B cell (primary cell): ENCODE measurements around the gene FGFR3. TPM values are rescaled to one million over a fixed set of nuclear protein-coding genes. Genes with fewer than 3 reads are reported as not detected.

Experiments
- ATAC-seq: fragments of 200-7000 bp; cut with Tn5 transposase; one replicate; pipeline ENCODE4 v1.10.0; 2021; ENCODE audit warnings: low read depth, mild to moderate bottlenecking, moderate number of reproducible peaks, moderate library complexity
- CTCF ChIA-PET: fragments of 350-600 bp; sonication (Branson Sonifier 250); formaldehyde crosslinking; loops from one replicate; lab custom pipeline; 2021; ENCODE audit warnings: antibody characterized with exemption, inconsistent platforms; lab: Charles Lee
- POLR2A ChIA-PET: fragments of 350-600 bp; sonication (Branson Sonifier 250); formaldehyde crosslinking; loops from one replicate; lab custom pipeline; 2021; ENCODE audit warnings: antibody characterized with exemption; lab: Charles Lee
- DNase-seq: peaks from one replicate; pipeline ENCODE4 v3.0.0; 2013
- H2AFZ ChIP-seq: 2 replicates; pipeline ENCODE4 v1.6.1; 2012; ENCODE audit warnings: mild to moderate bottlenecking, low read depth, low read length; ENCODE audit not compliant: insufficient read depth, poor library complexity, severe bottlenecking
- H3K27ac ChIP-seq, 2 donors: 1 replicate in 1 of 2; 2 replicates in 1 of 2; pipeline ENCODE4 v1.5.1; 2012 to 2013; ENCODE audit warnings: low read length in 2 of 2, mild to moderate bottlenecking in 2 of 2, moderate library complexity in 1 of 2
- H3K27me3 ChIP-seq, 4 experiments: fragments of 200-600 bp in 1 of 4; sonication (generic) in 1 of 4; replicated peaks in 1 of 4; 1 replicate in 2 of 4; 2 replicates in 2 of 4; pipeline versions ENCODE4 v1.6.1 to v1.7.0; 2013 to 2016; ENCODE audit warnings: low read length in 3 of 4, mild to moderate bottlenecking in 2 of 4, mixed read lengths in 1 of 4, moderate library complexity in 1 of 4; ENCODE audit not compliant: insufficient read depth in 4 of 4, control insufficient read depth in 3 of 4; ENCODE audit errors: control extremely low read depth in 1 of 4
- H3K36me3 ChIP-seq, 2 experiments: replicated peaks in 1 of 2; 1 replicate in 1 of 2; 2 replicates in 1 of 2; pipeline versions ENCODE4 v1.6.1 to v1.7.1; 2013; ENCODE audit warnings: low read length in 1 of 2; ENCODE audit not compliant: insufficient read depth in 2 of 2, control insufficient read depth in 1 of 2; ENCODE audit errors: control extremely low read depth in 1 of 2, extremely low read depth in 1 of 2
- H3K4me1 ChIP-seq, 2 donors: fragments of 200-600 bp in 1 of 2; sonication (generic) in 1 of 2; 1 replicate in 1 of 2; 2 replicates in 1 of 2; pipeline versions ENCODE4 v1.5.1 to v1.6.1; 2013 to 2017; ENCODE audit warnings: low read length in 2 of 2; ENCODE audit not compliant: control insufficient read depth in 2 of 2, insufficient read depth in 2 of 2
- H3K4me2 ChIP-seq: replicated peaks from 2 replicates; pipeline ENCODE3; 2012; ENCODE audit warnings: mild to moderate bottlenecking, low read depth, low read length; ENCODE audit not compliant: poor library complexity, severe bottlenecking
- H3K4me3 ChIP-seq, 5 experiments: fragments of 200-600 bp in 1 of 5; sonication (generic) in 1 of 5; 1 replicate in 3 of 5; 2 replicates in 2 of 5; pipeline versions ENCODE4 v1.5.1 to v1.7.0; 2011 to 2016; ENCODE audit warnings: low read length in 4 of 5, mild to moderate bottlenecking in 4 of 5, low read depth in 2 of 5, control low read depth in 1 of 5, moderate library complexity in 1 of 5; ENCODE audit not compliant: insufficient read depth in 1 of 5; ENCODE audit errors: control extremely low read depth in 1 of 5, extremely low read depth in 1 of 5
- H3K79me2 ChIP-seq: fragments of 200-600 bp; sonication (generic); one replicate; pipeline ENCODE4 v1.6.0; 2016; ENCODE audit warnings: low read length; ENCODE audit not compliant: control insufficient read depth, insufficient read depth
- H3K9ac ChIP-seq: fragments of 200-600 bp; sonication (generic); 2 replicates; pipeline ENCODE4 v1.6.1; 2017; ENCODE audit warnings: mild to moderate bottlenecking, low read length, moderate library complexity
- H3K9me3 ChIP-seq, 3 donors: one replicate each; pipeline versions ENCODE4 v1.6.1 to v1.7.1; 2013; ENCODE audit warnings: low read length in 2 of 3; ENCODE audit not compliant: control insufficient read depth in 2 of 3, insufficient read depth in 1 of 3; ENCODE audit errors: control extremely low read depth in 1 of 3
- H4K20me1 ChIP-seq: 2 replicates; pipeline ENCODE4 v1.6.0; 2012; ENCODE audit warnings: mild to moderate bottlenecking, low read length; ENCODE audit not compliant: insufficient read depth, control insufficient read depth, poor library complexity, severe bottlenecking
- H3K27ac Mint-ChIP-seq: one replicate; pipeline ENCODE4 v1.8.0; 2021; ENCODE audit warnings: mixed read lengths
- H3K27me3 Mint-ChIP-seq: one replicate; pipeline ENCODE4 v1.8.0; 2021; ENCODE audit warnings: mixed read lengths
- H3K4me1 Mint-ChIP-seq: one replicate; pipeline ENCODE4 v1.8.0; 2021; ENCODE audit warnings: mixed read lengths
- H3K4me3 Mint-ChIP-seq: one replicate; pipeline ENCODE4 v1.8.0; 2021; ENCODE audit warnings: mixed read lengths
- H3K9me3 Mint-ChIP-seq: one replicate; pipeline ENCODE4 v1.8.0; 2022; ENCODE audit warnings: mixed read lengths; ENCODE audit not compliant: insufficient read depth
- CTCF ChIP-seq: fragments of 200-600 bp; IDR thresholded peaks from one replicate; pipeline ENCODE4 v1.8.0; 2022; ENCODE audit warnings: antibody characterized with exemption, mild to moderate bottlenecking
- EZH2 ChIP-seq: IDR thresholded peaks from 2 replicates; pipeline ENCODE4 v1.6.1; 2012; ENCODE audit warnings: borderline replicate concordance, low read depth, mild to moderate bottlenecking, moderate library complexity, low read length; ENCODE audit not compliant: insufficient read depth, poor library complexity, severe bottlenecking
- WGBS: methylation state at CpG from one replicate; pipeline ENCODE4 v1.1.5; 2013; ENCODE audit warnings: missing lambda C conversion rate; ENCODE audit not compliant: insufficient coverage; 5-methylcytosine and 5-hydroxymethylcytosine counted together
- intact Hi-C: fragments of 100-400 bp; cut with micrococcal nuclease; formaldehyde crosslinking; loops from one replicate; pipeline ENCODE4 v1.10.0; 2022
- polyA plus RNA-seq: library from polyadenylated mRNA; depleted of rRNA; stranded (reverse); fragments of >200 nt; gene quantifications from 2 replicates; pipeline ENCODE4 v1.2.3, GENCODE V29; 2012
- total RNA-seq, 2 donors: library from RNA; stranded (reverse); fragments of 120-200 nt in 1 of 2; gene quantifications; 1 replicate in 1 of 2; 2 replicates in 1 of 2; pipeline versions ENCODE4 v1.2.3 to v1.2.4, GENCODE V29; 2013 to 2022

Gene FGFR3
- total and polyA plus RNA-seq, 2 donors (not counting 1 experiment from before 2014, with no cell fraction given): not detected

GRCh38 chr4:1763070-1763549 is 30.0 kb upstream of the FGFR3 start:
- intact Hi-C loops: no loop called here
- no peak overlapping the region for H3K4me3 Mint-ChIP-seq
- H3K27ac ChIP-seq: no peak overlapping the region
- TF ChIP-seq CTCF (no peak), EZH2 (no peak)
- no peaks in the 10 kb centered on the region for H3K79me2 ChIP-seq
- H3K9ac ChIP-seq: no peak overlapping the region
- DNase-seq (no peak), ATAC-seq (no peak)
- H3K27me3 ChIP-seq: peaks cover 0 to 29% (median 3%) of the 10 kb centered on the region in 4 experiments
- H4K20me1 ChIP-seq: no peaks in the 10 kb centered on the region
- H3K4me3 ChIP-seq: no peak overlapping the region
- no peaks in the 10 kb centered on the region for H3K36me3 ChIP-seq
- peaks cover 14% of the 10 kb centered on the region for H3K4me1 Mint-ChIP-seq
- no peaks in the 10 kb centered on the region for H3K9me3 ChIP-seq
- peak overlapping the region; percentile 25 for H3K4me2 ChIP-seq
- 36% methylated on average over 31 of the region's 31 CpGs for WGBS
- ChIA-PET POLR2A (no interaction called here), CTCF (no interaction called here)
- H3K27me3 Mint-ChIP-seq: peaks cover 9% of the 10 kb centered on the region
- peak overlapping the region; percentile 37 for H3K27ac Mint-ChIP-seq
- H3K9me3 Mint-ChIP-seq: no peaks in the 10 kb centered on the region
- H3K4me1 ChIP-seq: peaks cover 12 to 14% of the 10 kb centered on the region in 2 donors
- no peak overlapping the region for H2AFZ ChIP-seq

- no peak overlapping the region for H2AFZ ChIP-seq
- POLR2A ChIA-PET: no interaction called here
- H3K9ac ChIP-seq: no peak overlapping the region
- H3K27ac ChIP-seq: no peak overlapping the region
- Mint-ChIP-seq H3K4me1 (peaks cover 19% of the 10 kb centered on the region), H3K4me3 (no peak overlapping the region), H3K27ac (no peak overlapping the region), H3K27me3 (peaks cover 13% of the 10 kb centered on the region), H3K9me3 (no peaks in the 10 kb centered on the region)
- ATAC-seq (no peak), DNase-seq (no peak)
- no peaks in the 10 kb centered on the region for H3K9me3 ChIP-seq
- WGBS: 18% methylated on average over 32 of the region's 36 CpGs
- peaks cover 17 to 19% of the 10 kb centered on the region in 2 donors for H3K4me1 ChIP-seq
- TF ChIP-seq CTCF (no peak), EZH2 (no peak)
- no peaks in the 10 kb centered on the region for H3K79me2 ChIP-seq
- H4K20me1 ChIP-seq: no peaks in the 10 kb centered on the region
- peaks cover 0 to 34% (median 5%) of the 10 kb centered on the region in 4 experiments for H3K27me3 ChIP-seq
- no peak overlapping the region for H3K4me3 ChIP-seq
- H3K4me2 ChIP-seq: peak overlapping the region; percentile 43
- intact Hi-C loops: no loop called here
- CTCF ChIA-PET: no interaction called here
- H3K36me3 ChIP-seq: no peaks in the 10 kb centered on the region
These were observed 29.5 kb upstream of the FGFR3 start for GRCh38 chr4:1763550-1764080.
